ENCODE measurements around the gene NME9. TPM values are rescaled to one million over a fixed set of nuclear protein-coding genes. Genes with fewer than 3 reads are reported as not detected.

The NME9 gene
- total and polyA plus RNA-seq, 2 of the 4 experiments (the other 2 are of a cell fraction) = not detected

- Histone ChIP-seq H3K4me2 (ENCODE audit: low read depth, low read length) (no peak overlapping the region), H3K23ac (ENCODE audit: low read depth, low read length) (no peak overlapping the region), H3K4me3 (ENCODE audit: insufficient read depth, low read depth, low read length) (no peak overlapping the region), H3K9me1 (ENCODE audit: insufficient read depth, low read length) (no peaks in the 10 kb centered on the region), H3K56ac (ENCODE audit: extremely low read depth, insufficient read depth, low read length) (no peak overlapping the region), H3K14ac (replicated peaks; ENCODE audit: low read depth, low read length) (no peak overlapping the region), H3K27me3 (ENCODE audit: control insufficient read depth, insufficient read depth, low read length) (no peaks in the 10 kb centered on the region; the same call in none of the 2 replicates), H4K91ac (ENCODE audit: insufficient read depth, low read depth, low read length) (no peak overlapping the region), H2BK5ac (ENCODE audit: low read depth, low read length, poor library complexity, severe bottlenecking) (no peak overlapping the region), H3K4ac (ENCODE audit: low read depth, low read length) (no peak overlapping the region), H3K79me1 (ENCODE audit: low read depth in 1 of 2, low read length in 2 of 2) (no peaks in the 10 kb centered on the region), H4K5ac (ENCODE audit: low read depth, low read length) (no peak overlapping the region), H3K36me3 (ENCODE audit: control insufficient read depth, insufficient read depth, low read length) (no peaks in the 10 kb centered on the region), H3K18ac (ENCODE audit: low read depth, low read length) (no peak overlapping the region), H2BK20ac (ENCODE audit: low read depth, low read length) (no peak overlapping the region), H2AK5ac (ENCODE audit: low read depth, low read length) (no peak overlapping the region), H4K8ac (ENCODE audit: low read depth in 2 of 2, low read length in 2 of 2) (no peak overlapping the region), H3K9ac (ENCODE audit: low read depth, low read length) (no peak overlapping the region), H2AFZ (replicated peaks; ENCODE audit: low read length, poor library complexity) (no peak overlapping the region), H2BK15ac (ENCODE audit: low read depth, low read length) (no peak overlapping the region), H3K9me3 (ENCODE audit: control insufficient read depth, insufficient read depth, low read length) (peaks cover 19% of the 10 kb centered on the region), H4K20me1 (ENCODE audit: insufficient read depth, low read length) (no peaks in the 10 kb centered on the region), H2AK9ac (replicated peaks; ENCODE audit: low read depth, low read length, poor library complexity) (no peak overlapping the region), H3K27ac (ENCODE audit: insufficient read depth, low read length) (no peak overlapping the region), H3K4me1 (ENCODE audit: control insufficient read depth, insufficient read depth, low read length) (no peaks in the 10 kb centered on the region), H2BK120ac (ENCODE audit: low read depth, low read length) (no peak overlapping the region)
- CTCF ChIA-PET = no interaction called here
- in situ Hi-C loops (cut with MboI; ENCODE audit: low sequenced_read_pairs) = no loop called here
- DNase-seq = no peak
- intact Hi-C loops (cut with micrococcal nuclease) = no loop called here
- no CpG with 5 or more reads among the region's 4 CpGs for WGBS, 2 experiments (ENCODE audit: extremely low coverage in 2 of 2, insufficient read length in 1 of 2)
- dilution Hi-C loops (cut with HindIII; ENCODE audit: low sequenced_read_pairs, unreplicated experiment) = no loop called here
- BruUV-seq (replicated peaks) = no TSS peak
- TF ChIP-seq RCOR1 (IDR thresholded peaks at IDR 0.05; ENCODE audit: insufficient replicate concordance, low read length) (no peak), SMC3 (IDR thresholded peaks at IDR 0.05; ENCODE audit: low read depth, low read length) (no peak), CHD1 (IDR thresholded peaks at IDR 0.05; ENCODE audit: low read depth, low read length) (no peak), MXI1 (IDR thresholded peaks at IDR 0.05; ENCODE audit: borderline replicate concordance, low read depth, low read length) (no peak), NFE2L2 (IDR thresholded peaks at IDR 0.05; ENCODE audit: low read depth, low read length) (no peak), BHLHE40 (IDR thresholded peaks at IDR 0.05; ENCODE audit: low read depth, low read length) (no peak), RFX5 (IDR thresholded peaks at IDR 0.05; ENCODE audit: low read depth, low read length) (no peak), CEBPB (IDR thresholded peaks at IDR 0.05; ENCODE audit: low read depth, low read length) (no peak), MAFK (IDR thresholded peaks at IDR 0.05; ENCODE audit: low read depth, low read length) (no peak)
- TF ChIP-seq, protein P1, sequence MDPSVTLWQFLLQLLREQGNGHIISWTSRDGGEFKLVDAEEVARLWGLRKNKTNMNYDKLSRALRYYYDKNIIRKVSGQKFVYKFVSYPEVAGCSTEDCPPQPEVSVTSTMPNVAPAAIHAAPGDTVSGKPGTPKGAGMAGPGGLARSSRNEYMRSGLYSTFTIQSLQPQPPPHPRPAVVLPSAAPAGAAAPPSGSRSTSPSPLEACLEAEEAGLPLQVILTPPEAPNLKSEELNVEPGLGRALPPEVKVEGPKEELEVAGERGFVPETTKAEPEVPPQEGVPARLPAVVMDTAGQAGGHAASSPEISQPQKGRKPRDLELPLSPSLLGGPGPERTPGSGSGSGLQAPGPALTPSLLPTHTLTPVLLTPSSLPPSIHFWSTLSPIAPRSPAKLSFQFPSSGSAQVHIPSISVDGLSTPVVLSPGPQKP (IDR thresholded peaks at IDR 0.05; ENCODE audit: borderline replicate concordance, low read depth, low read length) = no peak
- no peak for ATAC-seq (ENCODE audit: low read depth)
- POLR2A ChIA-PET (ENCODE audit: unreplicated experiment) = no interaction called here
Observed at GRCh38 chr3:138310494-138310893, 19.2 kb downstream of the NME9 start.

Data from IMR-90 (cell line).